Measurements from ENCODE around the gene CCDC73.

- no peak for TF ChIP-seq CTCF (IDR thresholded peaks at IDR 0.05)
- TF ChIP-seq EZH2 (IDR thresholded peaks at IDR 0.05; ENCODE audit: borderline replicate concordance, insufficient read depth, low read depth, low read length, poor library complexity, severe bottlenecking) = no peak
Measured at GRCh38 chr11:32581556-32581955, 212.9 kb downstream of the CCDC73 start.

Measured in B cell (primary cell).